ENCODE measurements around the gene FCSK.
"Not testable (repeated sequence)": the region's sequence is repeated elsewhere in the genome, so short reads cannot be mapped to it uniquely, and the experiment has no call there.

Gene FCSK

DNA sequence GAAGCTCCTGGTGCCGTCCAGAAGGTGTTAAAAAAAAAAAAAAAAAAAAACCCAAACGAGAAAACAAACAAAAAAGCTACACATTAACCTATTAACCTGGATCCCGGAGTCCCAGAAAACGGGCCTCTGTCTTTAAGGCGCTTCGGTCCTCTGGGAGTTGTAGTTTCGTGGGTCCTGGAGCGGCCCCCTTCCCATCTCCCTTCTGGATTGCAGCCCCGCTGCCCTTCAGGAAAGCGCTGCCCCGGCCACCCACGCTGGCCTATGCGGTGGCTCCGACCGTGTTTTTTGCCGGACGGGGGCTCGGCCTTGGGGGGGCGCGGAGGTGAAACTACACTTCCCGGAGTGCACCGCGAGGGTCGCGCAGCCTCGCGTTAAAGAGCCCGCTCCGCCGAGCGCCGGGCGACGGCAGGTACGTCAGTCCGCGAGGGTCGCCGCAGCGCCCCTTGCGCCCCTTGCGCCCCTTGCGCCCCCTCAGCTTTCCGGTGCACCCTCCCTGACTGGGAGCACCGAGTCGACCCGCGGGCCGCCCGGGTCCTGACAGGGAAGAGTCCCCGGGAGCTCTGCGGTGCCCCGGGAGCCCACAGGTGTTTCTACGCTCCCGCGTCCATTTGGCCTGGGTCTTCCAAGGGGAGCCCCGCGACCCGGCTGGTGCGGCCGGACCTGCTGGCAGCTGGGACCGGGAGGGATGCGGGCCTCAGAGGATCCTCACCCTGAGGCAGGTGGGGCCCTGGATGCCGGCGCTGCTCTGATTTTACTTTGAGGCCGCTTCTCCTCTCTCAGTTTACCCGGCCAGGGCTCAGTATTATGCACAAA lies at the start of gene FCSK:
FCSK (plus strand) TSS at position 374 of the 813 bp plus-strand sequence. CDS start 8,596 bp downstream, outside the sequence.
- Mint-ChIP-seq H3K27me3 (ENCODE audit: low read depth) (peaks cover 4% of the 10 kb centered on the region), H3K4me3 (peak within 1 kb of the TSS; percentile 90), H3K36me3 (ENCODE audit: low read depth) (no peaks in the 10 kb centered on the region), H3K27ac (peak within 1 kb of the TSS; percentile 83), H3K4me1 (ENCODE audit: low read depth) (peaks cover 14% of the 10 kb centered on the region), H3K9me3 (no peaks in the 10 kb centered on the region)

DNA sequence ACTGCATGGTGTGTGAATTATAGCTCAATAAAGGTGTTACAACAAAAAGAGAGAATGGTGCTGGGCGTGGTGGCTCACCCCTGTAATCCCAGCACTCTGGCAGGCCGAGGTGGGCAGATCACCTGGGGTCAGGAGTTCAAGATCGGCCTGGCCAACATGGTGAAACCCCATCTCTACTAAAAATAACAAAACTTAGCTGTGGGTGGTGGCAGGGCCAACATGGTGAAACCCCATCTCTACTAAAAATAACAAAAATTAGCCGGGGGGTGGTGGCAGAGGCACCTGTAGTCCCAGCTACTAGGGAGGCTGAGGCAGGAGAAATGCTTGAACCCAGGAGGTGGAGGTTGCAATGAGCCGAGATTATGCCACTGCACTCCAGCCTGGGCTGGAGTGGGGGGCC lies 48.3 kb upstream of the FCSK start:
- not testable (repeated sequence) for H3K4me3 Mint-ChIP-seq; H3K9me3 Mint-ChIP-seq; H3K27me3 Mint-ChIP-seq (ENCODE audit: low read depth); H3K27ac Mint-ChIP-seq
- Mint-ChIP-seq H3K36me3 (ENCODE audit: low read depth) (peaks cover 11% of the 10 kb centered on the region), H3K4me1 (ENCODE audit: low read depth) (peaks cover 40% of the 10 kb centered on the region)

DNA sequence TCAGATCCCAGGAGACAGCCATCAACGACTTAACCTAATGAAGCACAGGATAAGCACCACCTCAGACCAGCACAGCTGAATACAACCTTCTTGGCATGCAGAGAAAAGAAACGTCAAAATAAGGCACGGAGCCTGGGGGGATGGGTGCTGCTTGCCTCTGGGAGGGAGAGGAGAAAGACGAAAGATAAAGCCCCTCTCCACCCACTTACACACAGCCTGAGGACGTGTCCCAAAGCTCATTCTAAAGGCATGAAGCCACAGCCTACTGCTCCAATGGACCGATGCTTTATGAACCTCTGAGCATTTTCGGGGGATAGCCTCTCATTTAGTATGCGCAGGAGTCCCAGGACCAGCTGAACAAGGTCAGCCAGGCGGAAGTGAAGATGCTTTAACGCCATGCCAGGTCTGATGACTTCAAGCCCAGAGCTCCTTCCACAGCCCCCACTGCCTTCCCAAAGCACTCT lies 46.6 kb upstream of the FCSK start:
- Mint-ChIP-seq H3K27ac (no peak overlapping the region), H3K4me3 (no peak overlapping the region), H3K4me1 (ENCODE audit: low read depth) (peaks cover 33% of the 10 kb centered on the region), H3K36me3 (ENCODE audit: low read depth) (peaks cover 12% of the 10 kb centered on the region), H3K9me3 (no peaks in the 10 kb centered on the region), H3K27me3 (ENCODE audit: low read depth) (no peaks in the 10 kb centered on the region)

DNA sequence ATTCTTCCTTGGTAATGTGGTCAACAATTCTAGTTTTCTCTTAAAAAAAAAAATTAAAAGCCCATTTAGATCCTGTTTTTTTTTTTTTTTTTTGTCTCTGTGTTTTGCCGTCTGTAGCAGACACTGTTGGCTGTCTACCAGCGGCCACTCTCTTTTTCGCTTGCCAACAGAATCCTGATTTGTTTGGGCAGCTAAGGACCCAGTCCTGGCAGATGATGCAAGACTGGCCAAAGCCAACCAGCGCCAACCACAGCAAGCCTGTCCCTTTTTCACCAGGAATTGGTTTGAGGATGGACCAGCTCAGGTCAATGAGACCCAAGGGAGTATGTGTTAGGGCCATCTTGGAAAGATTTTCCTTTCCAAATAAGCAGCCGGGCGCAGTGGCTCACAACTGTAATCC lies 43.7 kb upstream of the FCSK start:
- H3K27ac Mint-ChIP-seq, result no peak overlapping the region
- H3K27me3 Mint-ChIP-seq (ENCODE audit: low read depth), result no peaks in the 10 kb centered on the region
- H3K4me3 Mint-ChIP-seq, result no peak overlapping the region
- H3K9me3 Mint-ChIP-seq, result no peaks in the 10 kb centered on the region
- H3K36me3 Mint-ChIP-seq (ENCODE audit: low read depth), result peaks cover 10% of the 10 kb centered on the region
- peaks cover 18% of the 10 kb centered on the region for H3K4me1 Mint-ChIP-seq (ENCODE audit: low read depth)

DNA sequence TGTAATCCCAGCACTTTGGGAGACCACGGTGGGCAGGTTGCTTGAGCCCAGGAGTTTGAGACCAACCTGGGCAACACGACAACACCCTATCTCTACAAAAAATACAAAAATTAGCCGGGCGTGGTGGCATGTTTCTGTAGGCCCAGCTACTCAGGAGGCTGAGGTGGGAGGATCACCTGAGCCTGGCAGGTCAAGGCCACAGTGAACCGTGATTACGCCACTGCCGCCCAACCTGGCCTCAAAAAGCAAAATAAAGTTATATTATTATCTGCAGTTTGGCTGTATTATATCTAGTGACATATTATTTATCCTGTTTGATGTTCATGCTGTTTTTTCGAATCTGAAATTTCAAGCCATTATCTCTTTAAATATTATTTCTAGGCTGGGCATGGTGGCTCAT lies 42.0 kb upstream of the FCSK start:
- H3K27ac Mint-ChIP-seq, result no peak overlapping the region

DNA sequence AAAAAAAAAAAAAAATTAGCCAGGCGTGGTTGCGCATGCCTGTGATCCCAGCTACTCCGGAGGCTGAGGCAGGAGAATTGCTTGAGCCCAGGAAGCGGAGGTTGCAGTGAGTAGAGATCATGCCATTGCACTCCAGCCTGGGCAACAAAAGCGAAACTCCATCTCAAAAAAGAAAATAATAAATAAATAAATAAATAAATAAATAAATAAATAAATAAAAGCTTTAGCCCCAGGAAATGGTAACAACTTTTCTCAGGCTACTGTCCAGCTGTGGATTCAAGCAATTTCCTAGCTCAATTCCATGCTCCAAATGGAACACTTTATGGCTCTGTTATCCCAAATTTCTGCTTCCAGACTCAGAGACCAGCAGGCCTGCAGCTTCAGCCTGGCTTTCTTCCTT lies 40.8 kb upstream of the FCSK start:
- H3K4me3 Mint-ChIP-seq; H3K36me3 Mint-ChIP-seq (ENCODE audit: low read depth): not testable (repeated sequence)
- H3K4me1 Mint-ChIP-seq (ENCODE audit: low read depth), result peaks cover 15% of the 10 kb centered on the region

More for the DNA sequence above, 42.0 kb upstream of the FCSK start:
- Mint-ChIP-seq H3K27me3 (ENCODE audit: low read depth) (no peaks in the 10 kb centered on the region), H3K4me3 (no peak overlapping the region), H3K36me3 (ENCODE audit: low read depth) (peaks cover 6% of the 10 kb centered on the region), H3K4me1 (ENCODE audit: low read depth) (peaks cover 19% of the 10 kb centered on the region), H3K9me3 (no peaks in the 10 kb centered on the region)

DNA sequence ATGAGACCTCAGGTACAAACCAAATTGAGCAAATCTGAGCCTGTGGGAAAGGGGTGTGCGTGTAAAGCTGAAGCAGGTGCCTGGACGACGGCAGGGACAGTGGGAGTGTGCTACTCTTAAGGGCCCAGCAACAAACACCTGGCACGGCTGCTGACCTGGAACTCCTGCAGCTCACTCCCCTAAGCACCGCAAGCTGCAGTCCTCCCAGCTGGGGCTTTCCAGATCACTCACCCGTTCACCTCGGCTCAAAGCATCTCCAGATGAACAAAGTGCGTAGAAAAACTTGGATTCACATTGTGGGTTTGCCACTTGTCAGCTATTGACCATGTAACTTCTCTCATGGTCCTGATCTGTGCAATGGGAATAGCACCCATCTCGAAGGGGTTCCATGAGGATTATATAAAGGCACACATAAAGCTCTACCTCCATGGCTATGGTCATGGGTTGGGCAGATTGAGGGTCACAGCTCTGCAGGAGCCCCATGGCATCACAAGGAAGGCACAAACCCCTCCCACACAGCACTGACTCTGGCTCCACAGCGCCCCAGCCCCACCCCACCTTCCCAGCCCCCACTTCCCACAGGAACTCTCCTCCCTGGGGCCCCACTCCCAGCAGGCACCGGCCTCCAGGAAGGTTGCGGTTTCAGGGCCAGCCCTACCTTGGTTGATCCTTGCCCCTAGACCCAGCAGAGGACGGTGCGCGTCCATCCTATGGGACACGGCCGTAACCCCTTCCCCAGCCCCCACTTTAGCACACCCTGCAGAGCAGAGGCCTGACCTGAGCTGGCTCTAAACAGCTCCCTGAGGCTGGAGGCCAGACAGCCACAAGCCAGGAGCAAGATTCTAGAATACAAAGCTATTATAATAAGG lies 37.4 kb upstream of the FCSK start:
- H3K36me3 Mint-ChIP-seq (ENCODE audit: low read depth), result peaks cover 2% of the 10 kb centered on the region
- peaks cover 27% of the 10 kb centered on the region for H3K4me1 Mint-ChIP-seq (ENCODE audit: low read depth)
- no peak overlapping the region for H3K4me3 Mint-ChIP-seq
- no peaks in the 10 kb centered on the region for H3K27me3 Mint-ChIP-seq (ENCODE audit: low read depth)
- H3K9me3 Mint-ChIP-seq, result no peaks in the 10 kb centered on the region
- H3K27ac Mint-ChIP-seq, result no peak overlapping the region

More for the DNA sequence above, 40.8 kb upstream of the FCSK start:
- not testable (repeated sequence) for H3K27me3 Mint-ChIP-seq (ENCODE audit: low read depth); H3K9me3 Mint-ChIP-seq; H3K27ac Mint-ChIP-seq

DNA sequence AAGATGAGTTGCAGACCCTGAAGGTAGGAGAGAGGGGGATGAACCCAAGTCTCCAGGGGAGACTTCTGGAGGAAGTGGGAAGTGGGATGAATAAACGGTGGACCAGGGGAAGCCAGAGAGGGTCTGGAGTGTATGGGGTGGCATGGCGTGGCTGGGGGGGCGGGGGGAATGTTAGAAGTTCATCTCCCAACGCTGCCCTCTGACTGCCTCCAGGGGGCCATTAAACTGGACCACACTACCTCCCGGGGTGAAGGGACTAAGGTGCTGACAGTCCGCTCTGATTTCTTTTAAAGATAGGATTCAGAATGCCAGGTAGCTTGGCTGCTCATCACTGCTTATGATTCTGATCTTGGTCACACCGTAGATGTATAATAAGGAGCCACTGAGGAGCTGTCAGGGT lies 36.7 kb upstream of the FCSK start:
- Mint-ChIP-seq H3K4me3 (no peak overlapping the region), H3K36me3 (ENCODE audit: low read depth) (peaks cover 4% of the 10 kb centered on the region), H3K4me1 (ENCODE audit: low read depth) (peaks cover 32% of the 10 kb centered on the region)

DNA sequence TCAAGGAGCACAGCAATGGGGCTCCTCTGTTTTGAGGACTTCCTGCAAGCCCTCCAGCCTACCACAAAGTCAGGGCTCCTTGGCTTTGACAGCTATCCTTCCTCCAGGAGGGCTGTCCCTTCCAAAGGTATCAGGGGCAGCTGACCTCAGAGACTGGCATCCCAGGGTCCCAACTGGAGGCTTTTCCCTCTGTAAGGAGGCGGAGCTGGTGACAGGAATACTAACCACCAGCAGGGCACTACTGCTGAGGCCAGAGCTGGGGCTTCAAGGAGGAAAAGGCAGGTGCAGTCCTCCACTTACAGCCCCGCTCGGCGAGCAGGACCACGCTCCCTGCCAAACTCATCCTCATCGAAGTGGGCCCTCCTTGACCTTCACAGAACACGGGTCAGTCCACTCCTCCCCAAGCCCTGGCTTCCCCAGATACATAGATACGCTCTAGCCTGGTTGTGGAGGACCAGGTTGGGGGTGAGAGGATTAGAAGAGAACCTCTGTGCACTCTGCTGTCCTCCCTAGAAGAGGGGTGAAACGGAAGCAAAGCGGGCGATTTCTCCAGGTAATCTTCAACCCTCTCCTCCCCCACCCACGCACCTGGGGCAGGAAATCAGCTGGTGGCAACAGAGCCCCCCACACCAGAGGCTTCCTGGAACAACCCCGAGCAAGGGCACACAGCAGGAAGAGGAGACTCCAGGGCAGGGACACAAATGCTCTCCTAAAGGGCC lies 36.0 kb upstream of the FCSK start:
- H3K27ac Mint-ChIP-seq, result peak overlapping the region; percentile 36
- H3K4me3 Mint-ChIP-seq, result peak overlapping the region; percentile 37
- no peaks in the 10 kb centered on the region for H3K9me3 Mint-ChIP-seq
- H3K36me3 Mint-ChIP-seq (ENCODE audit: low read depth), result peaks cover 7% of the 10 kb centered on the region
- H3K4me1 Mint-ChIP-seq (ENCODE audit: low read depth), result peaks cover 36% of the 10 kb centered on the region
- no peaks in the 10 kb centered on the region for H3K27me3 Mint-ChIP-seq (ENCODE audit: low read depth)

More for the DNA sequence above, 36.7 kb upstream of the FCSK start:
- Mint-ChIP-seq H3K9me3 (no peaks in the 10 kb centered on the region), H3K27me3 (ENCODE audit: low read depth) (no peaks in the 10 kb centered on the region), H3K27ac (peak overlapping the region; percentile 31)

DNA sequence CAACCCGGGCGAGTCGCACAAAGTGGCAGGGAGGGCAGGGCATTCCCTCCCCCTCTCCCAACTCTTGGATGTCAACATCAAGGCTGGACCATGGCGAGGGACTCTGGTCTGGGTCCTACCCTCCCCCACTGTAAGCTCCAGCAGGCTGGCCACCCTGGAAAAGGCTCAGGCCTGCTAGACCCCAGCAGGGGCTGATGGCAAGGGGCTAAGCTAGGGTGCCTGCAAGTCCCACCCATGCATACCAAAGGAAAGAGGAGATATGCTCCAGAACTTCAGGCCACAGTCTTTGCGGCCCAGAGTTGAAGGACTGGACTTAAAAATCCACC lies 35.4 kb upstream of the FCSK start:
- Mint-ChIP-seq H3K4me3 (peak overlapping the region; percentile 37), H3K27ac (no peak overlapping the region), H3K9me3 (no peaks in the 10 kb centered on the region), H3K36me3 (ENCODE audit: low read depth) (peaks cover 7% of the 10 kb centered on the region), H3K27me3 (ENCODE audit: low read depth) (no peaks in the 10 kb centered on the region), H3K4me1 (ENCODE audit: low read depth) (peaks cover 36% of the 10 kb centered on the region)

DNA sequence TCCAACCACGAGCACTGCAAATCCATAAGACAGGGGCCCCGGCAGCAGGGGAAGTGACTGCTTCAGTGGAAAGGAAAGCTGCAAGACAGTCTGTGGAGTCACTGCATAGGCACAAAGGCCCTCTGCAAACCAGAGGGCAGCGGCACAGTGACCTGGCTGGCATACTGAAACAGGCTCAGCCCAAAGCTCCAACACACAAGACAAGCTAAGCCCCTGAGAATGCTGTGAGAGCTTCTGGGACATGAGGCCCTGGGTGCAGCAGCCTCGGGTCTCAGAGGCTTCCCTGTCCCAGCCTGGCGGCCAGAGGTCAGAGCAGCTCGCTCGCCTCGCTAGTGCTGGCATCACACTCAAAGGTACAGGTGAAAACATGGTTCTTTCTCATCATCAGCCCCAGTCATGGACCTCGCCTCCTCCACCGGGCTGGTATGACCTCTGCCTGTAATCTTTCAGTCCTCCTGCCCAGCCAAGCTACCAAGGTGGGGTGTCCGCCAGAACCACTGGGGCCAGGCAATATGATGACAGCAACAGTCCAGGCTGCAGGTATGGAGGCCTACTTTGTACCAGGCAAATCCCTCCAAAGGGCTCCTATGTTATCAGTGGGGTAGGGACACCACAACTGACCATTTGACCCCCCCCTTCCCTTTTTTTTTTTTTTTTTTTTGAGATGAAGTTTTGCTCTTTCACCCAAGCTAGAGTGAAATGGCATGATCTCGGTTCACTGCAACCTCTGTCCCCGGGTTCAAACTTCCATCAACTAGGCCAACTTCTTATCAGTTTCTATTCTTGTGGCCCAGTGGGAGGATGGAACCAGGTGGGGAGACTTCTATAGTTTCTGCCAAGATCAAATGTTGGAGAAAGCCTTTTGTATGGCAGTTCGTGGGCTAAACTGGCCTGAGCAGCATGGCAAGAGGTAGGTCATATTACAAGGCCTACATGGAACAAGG lies 34.7 kb upstream of the FCSK start:
- no peaks in the 10 kb centered on the region for H3K9me3 Mint-ChIP-seq
- H3K4me3 Mint-ChIP-seq, result no peak overlapping the region

DNA sequence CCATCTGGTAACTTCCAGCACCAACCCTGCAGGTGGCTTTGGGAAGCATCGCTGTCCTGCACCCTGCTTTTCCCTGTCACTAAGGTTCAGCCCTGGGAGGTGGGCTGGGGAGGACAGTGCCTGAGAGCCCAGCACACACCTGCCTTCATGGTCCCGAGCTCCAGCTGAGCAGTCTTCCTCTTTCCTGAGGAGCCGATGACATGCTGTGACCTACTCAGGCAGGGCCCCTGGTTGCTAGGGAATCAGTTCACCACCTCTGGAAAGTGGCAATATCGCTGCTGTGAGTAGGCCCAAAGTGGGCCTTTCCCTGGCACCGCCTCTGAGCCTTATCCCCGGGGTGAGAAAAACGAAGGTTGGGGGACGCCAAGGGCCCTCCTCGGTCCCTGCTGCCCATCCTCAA lies 33.4 kb upstream of the FCSK start:
- Mint-ChIP-seq H3K27ac (no peak overlapping the region), H3K27me3 (ENCODE audit: low read depth) (no peaks in the 10 kb centered on the region), H3K4me1 (ENCODE audit: low read depth) (peaks cover 33% of the 10 kb centered on the region), H3K9me3 (no peaks in the 10 kb centered on the region), H3K36me3 (ENCODE audit: low read depth) (peaks cover 5% of the 10 kb centered on the region), H3K4me3 (no peak overlapping the region)

More for the DNA sequence above, 34.7 kb upstream of the FCSK start:
- no peak overlapping the region for H3K27ac Mint-ChIP-seq
- H3K4me1 Mint-ChIP-seq (ENCODE audit: low read depth), result peaks cover 34% of the 10 kb centered on the region
- peaks cover 5% of the 10 kb centered on the region for H3K36me3 Mint-ChIP-seq (ENCODE audit: low read depth)
- no peaks in the 10 kb centered on the region for H3K27me3 Mint-ChIP-seq (ENCODE audit: low read depth)

DNA sequence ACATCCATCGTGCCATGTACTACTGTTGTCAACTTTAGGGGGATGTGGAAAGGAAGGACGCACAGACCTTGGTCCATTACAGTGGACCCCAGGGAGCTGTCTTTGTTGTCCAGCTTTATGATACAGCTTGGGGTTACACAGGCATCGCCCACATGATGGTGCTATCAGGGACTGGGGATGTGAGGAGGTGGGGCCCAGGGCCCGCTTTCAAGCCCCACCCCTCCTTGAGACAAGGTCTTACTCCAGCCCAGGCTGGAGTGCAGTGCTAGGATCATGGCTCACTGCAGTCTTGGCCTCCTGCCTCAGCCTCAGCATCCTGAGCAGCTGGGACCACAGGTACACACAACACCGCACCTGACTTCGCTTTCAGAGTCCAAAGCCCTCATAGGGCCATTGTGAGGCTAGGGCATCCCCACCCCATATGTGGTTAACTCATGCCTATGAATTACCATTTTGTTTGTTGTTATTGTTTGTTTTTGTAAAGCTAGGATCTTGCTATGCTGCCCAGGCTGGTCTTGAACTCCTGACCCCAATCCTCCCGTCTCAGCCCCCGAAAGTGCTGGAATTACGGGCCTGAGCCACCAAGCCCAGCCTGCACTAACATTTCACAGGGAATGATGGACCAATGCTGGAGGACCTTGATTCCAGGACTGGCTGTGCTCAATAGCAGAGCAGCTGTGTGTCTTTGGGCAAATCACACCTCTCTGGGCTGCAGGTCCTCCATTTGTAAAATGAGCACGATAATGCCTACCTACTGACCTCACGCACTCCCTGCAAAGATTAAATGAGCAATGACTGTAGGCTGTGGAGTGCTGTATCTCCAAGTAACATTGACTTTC lies 32.7 kb upstream of the FCSK start:
- Mint-ChIP-seq H3K4me1 (ENCODE audit: low read depth) (peaks cover 32% of the 10 kb centered on the region), H3K27ac (no peak overlapping the region), H3K36me3 (ENCODE audit: low read depth) (peaks cover 5% of the 10 kb centered on the region), H3K27me3 (ENCODE audit: low read depth) (no peaks in the 10 kb centered on the region), H3K4me3 (no peak overlapping the region), H3K9me3 (no peaks in the 10 kb centered on the region)

All from T-helper 1 cell treated with Interleukin-12 subunit alpha and Interleukin-12 subunit beta and Interleukin-4 antibody, amounts not matched to agents 30 μg/mL and 1 μg/mL, for 36 hours (primary cell).